HG03460 (cell line): Measurements from ENCODE around the gene KLRD1.
"Not testable (repeated sequence)": the region's sequence is repeated elsewhere in the genome, so short reads cannot be mapped to it uniquely, and the experiment has no call there.

Experiments
- ATAC-seq: cut with Tn5 transposase; IDR thresholded peaks from one replicate; pipeline ENCODE4 v1.9.1; 2021; ENCODE audit not compliant: unreplicated experiment

The KLRD1 gene

GRCh38 chr12:10367714-10368113 is 60.0 kb downstream of the KLRD1 start:
- ATAC-seq: not testable (repeated sequence)

- ATAC-seq: no peak
Measured at GRCh38 chr12:10368206-10369171, 60.8 kb downstream of the KLRD1 start.

DNA sequence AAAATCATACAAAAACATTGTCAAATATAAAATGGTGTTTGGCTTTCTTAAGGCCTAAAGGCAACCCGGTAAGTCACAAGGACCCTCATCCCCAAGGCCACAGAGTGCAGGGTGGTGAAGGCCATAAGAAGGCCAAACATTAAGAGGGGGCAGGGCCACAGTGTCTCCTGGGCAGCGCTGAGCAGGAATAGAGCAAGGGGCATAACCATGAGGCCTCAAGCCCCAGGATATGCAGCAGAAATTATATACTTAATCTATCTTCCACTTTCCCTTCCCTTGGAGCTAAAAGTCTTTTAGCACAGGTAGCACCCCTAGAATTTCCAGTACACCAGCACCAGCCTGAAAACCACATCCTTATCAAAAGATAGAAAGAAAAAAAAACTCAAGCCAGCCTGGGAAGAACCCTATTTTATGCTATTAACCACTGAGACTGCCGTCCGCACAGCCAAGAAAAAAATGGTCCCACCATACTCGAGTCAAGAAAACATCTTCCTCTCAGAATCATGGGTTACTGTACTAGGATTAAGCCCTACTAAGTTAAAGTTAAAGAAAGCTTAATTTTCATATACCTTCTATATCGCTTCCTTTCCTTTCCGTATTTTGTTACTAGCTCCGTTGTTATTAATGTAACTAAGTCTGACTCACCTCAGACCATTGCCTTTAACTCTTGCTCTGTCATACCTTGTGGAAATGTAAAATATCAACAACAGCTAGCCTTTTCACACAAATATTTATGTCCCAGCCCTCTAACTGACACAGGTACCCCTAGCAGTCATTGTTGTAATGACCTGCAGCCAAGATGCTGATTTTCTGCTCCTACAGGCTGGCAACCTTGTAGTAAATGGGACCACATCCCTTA is 62.1 kb downstream of the KLRD1 start:
- ATAC-seq: no peak

DNA sequence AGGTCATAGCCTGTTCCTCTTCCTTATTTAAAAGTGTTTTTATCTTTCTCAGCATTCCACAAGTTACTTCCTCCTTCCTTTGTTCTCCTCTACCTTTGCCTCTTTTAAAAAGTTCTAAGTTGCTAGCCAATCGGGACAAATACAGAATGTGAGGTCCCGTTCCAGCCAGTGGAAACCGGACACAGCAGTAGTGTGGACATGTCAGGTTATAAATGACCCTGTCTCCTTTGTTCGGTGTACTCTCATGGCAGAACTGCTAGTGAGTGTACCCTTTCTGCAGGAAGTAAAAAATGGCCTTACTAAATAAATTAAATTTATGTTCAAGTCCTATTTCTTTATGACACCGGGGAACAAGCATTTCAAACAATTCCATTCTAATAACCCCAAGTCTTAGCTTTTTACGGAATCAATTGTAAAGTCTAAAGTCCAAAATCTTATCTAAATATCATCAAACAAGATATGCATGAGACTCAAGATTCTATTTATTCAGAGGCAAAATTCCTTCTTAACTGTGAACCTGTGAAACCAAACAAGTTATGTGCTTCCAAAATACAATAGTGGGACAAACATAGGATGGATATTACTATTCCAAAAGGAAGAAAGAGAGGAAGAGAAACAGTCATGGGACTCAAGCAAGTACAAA is 64.3 kb downstream of the KLRD1 start:
- not testable (repeated sequence) for ATAC-seq

DNA sequence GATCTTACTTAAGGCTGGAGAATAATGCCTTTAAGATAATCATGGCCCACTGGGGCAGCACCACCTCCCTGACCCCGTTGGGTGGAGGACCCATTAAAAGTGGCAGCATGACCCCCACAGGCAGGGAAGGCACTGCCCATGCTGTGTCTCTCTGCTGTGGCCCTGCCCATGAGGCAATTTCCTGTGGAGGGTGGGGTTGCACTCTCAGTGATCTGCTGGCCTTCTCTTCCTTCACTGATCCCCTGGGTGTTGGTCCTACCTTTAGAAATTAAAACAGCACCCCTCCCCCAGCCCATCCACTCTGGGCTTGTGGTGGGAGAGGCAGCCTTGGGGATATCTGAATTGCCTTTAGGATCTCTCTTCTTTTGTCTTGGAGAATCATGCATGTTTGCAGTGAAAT is 64.9 kb downstream of the KLRD1 start:
- no peak for ATAC-seq

- ATAC-seq: no peak
Measured at GRCh38 chr12:10374624-10375018, 67.0 kb downstream of the KLRD1 start.

DNA sequence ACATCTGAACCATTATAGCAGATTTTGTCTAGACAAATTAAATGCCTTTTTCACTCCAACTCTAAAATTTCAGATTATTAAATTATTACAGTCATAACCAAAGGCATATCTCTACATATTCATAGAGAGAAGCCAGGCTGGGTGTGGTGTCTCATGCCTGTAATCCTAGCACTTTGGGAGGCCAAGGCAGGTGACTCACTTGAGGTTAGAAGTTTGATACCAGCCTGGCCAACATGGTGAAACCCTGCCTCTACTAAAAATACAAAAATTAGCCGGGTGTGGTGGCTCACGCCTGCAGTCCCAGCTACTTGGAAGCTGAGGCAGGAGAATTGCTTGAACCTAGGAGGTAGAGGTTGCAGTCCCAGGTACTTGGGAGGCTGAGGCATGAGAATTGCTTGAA is 71.1 kb downstream of the KLRD1 start:
- ATAC-seq: not testable (repeated sequence)
